ENCODE results near the gene PADI1.

DNA sequence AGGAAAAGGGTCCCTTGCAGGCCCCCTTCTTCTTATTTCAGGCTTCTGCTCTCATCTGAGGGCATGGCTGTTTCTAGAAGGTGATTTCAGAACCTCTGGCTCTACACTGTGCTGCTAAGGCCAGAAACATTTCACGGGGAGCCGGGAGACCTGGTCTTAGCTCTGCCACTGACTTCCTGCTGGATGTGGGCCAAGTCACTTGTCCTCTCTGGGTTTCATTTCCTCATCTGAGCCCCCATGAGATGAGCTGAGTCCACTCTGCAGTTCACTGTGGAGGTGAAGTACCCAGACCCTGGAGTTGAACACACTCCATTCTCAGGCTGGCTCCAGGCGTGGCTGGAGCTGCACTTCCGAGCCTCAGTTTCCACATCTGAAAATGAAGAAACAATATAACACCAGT is 2.1 kb downstream of the PADI1 start:
- TF ChIP-seq ZNF274 (IDR thresholded peaks at IDR 0.05; ENCODE audit: low read depth, low read length) (no peak), YY1 (IDR thresholded peaks at IDR 0.05; ENCODE audit: insufficient read depth, insufficient read length) (no peak), SUZ12 (IDR thresholded peaks at IDR 0.05; ENCODE audit: extremely low read depth, insufficient read depth, insufficient read length) (no peak)

Data from NT2/D1 (cell line).